CD14-positive monocyte (primary cell): Measurements from ENCODE around the gene ATOH8. TPM values are rescaled to one million over a fixed set of nuclear protein-coding genes. Genes with fewer than 3 reads are reported as not detected.

Source experiments
- DNase-seq, 3 donors: peaks; one replicate each; pipeline ENCODE4 v3.0.0-alpha.2; 2011 to 2022
- H2AFZ ChIP-seq: 2 replicates; pipeline ENCODE4 v1.6.0; 2012; ENCODE audit warnings: mild to moderate bottlenecking, low read depth, low read length, inconsistent platforms; ENCODE audit not compliant: insufficient read depth, poor library complexity, severe bottlenecking
- H3K27ac ChIP-seq, 2 donors: 1 replicate in 1 of 2; 2 replicates in 1 of 2; pipeline ENCODE4 v1.5.1; 2012 to 2013; ENCODE audit warnings: low read length in 2 of 2, control low read depth in 1 of 2, inconsistent platforms in 1 of 2, low read depth in 1 of 2, mild to moderate bottlenecking in 1 of 2
- H3K27me3 ChIP-seq, 2 donors: one replicate each; pipeline versions ENCODE4 v1.6.0 to v1.6.1; 2011 to 2013; ENCODE audit warnings: low read length in 2 of 2; ENCODE audit not compliant: control insufficient read depth in 2 of 2, insufficient read depth in 2 of 2
- H3K36me3 ChIP-seq, 2 donors: replicated peaks in 1 of 2; 1 replicate in 1 of 2; 2 replicates in 1 of 2; pipeline versions ENCODE4 v1.5.1 to v1.6.1; 2012 to 2013; ENCODE audit warnings: low read length in 2 of 2, control low read depth in 1 of 2, inconsistent platforms in 1 of 2, mild to moderate bottlenecking in 1 of 2; ENCODE audit not compliant: insufficient read depth in 2 of 2, control insufficient read depth in 1 of 2
- H3K4me1 ChIP-seq, 2 donors: 1 replicate in 1 of 2; 2 replicates in 1 of 2; pipeline versions ENCODE4 v1.5.1 to v1.6.1; 2012 to 2013; ENCODE audit warnings: low read length in 2 of 2, control low read depth in 1 of 2, inconsistent platforms in 1 of 2, mild to moderate bottlenecking in 1 of 2, moderate library complexity in 1 of 2; ENCODE audit not compliant: insufficient read depth in 2 of 2, control insufficient read depth in 1 of 2
- H3K4me2 ChIP-seq: replicated peaks from 2 replicates; pipeline ENCODE3; 2012; ENCODE audit warnings: low read length, moderate library complexity, mild to moderate bottlenecking; ENCODE audit not compliant: poor library complexity, severe bottlenecking; ENCODE audit errors: extremely low read depth
- H3K4me3 ChIP-seq, 3 experiments: fragments of 200-600 bp in 1 of 3; sonication (generic) in 1 of 3; replicated peaks in 1 of 3; 1 replicate in 2 of 3; 2 replicates in 1 of 3; pipeline ENCODE4 v1.5.1; 2011 to 2013; ENCODE audit warnings: low read length in 3 of 3, mild to moderate bottlenecking in 3 of 3, control low read depth in 2 of 3, low read depth in 2 of 3, inconsistent platforms in 1 of 3, moderate library complexity in 1 of 3
- H3K79me2 ChIP-seq: 2 replicates; pipeline ENCODE4 v1.6.0; 2012; ENCODE audit warnings: mild to moderate bottlenecking, control low read depth, inconsistent platforms, low read length, moderate library complexity; ENCODE audit not compliant: insufficient read depth
- H3K9ac ChIP-seq: 2 replicates; pipeline ENCODE4 v1.6.0; 2017; ENCODE audit warnings: low read length, mild to moderate bottlenecking; ENCODE audit not compliant: insufficient read depth, poor library complexity, severe bottlenecking
- H3K9me3 ChIP-seq, 2 donors: replicated peaks in 1 of 2; 1 replicate in 1 of 2; 2 replicates in 1 of 2; pipeline versions ENCODE4 v1.5.1 to v1.6.1; 2012 to 2013; ENCODE audit warnings: low read length in 2 of 2, control low read depth in 1 of 2; ENCODE audit not compliant: control insufficient read depth in 1 of 2, insufficient read depth in 1 of 2
- H4K20me1 ChIP-seq: 2 replicates; pipeline ENCODE4 v1.6.0; 2012; ENCODE audit warnings: mild to moderate bottlenecking, low read length, control low read depth, moderate library complexity; ENCODE audit not compliant: insufficient read depth
- H3K27ac Mint-ChIP-seq, 7 donors: one replicate each; pipeline ENCODE4 v1.8.0; 2020; ENCODE audit warnings: mild to moderate bottlenecking in 7 of 7, mixed read lengths in 7 of 7, moderate library complexity in 6 of 7, inconsistent platforms in 2 of 7
- H3K27me3 Mint-ChIP-seq, 3 donors: one replicate each; pipeline ENCODE4 v1.8.0; 2021 to 2022; ENCODE audit warnings: low read depth in 3 of 3, mild to moderate bottlenecking in 3 of 3, mixed read lengths in 3 of 3, moderate library complexity in 3 of 3, inconsistent platforms in 1 of 3
- H3K36me3 Mint-ChIP-seq, 2 donors: one replicate each; pipeline ENCODE4 v1.8.0; 2020; ENCODE audit warnings: mixed read lengths in 2 of 2, inconsistent platforms in 1 of 2, mild to moderate bottlenecking in 1 of 2
- H3K4me1 Mint-ChIP-seq: one replicate; pipeline ENCODE4 v1.8.0; 2020; ENCODE audit warnings: mild to moderate bottlenecking, mixed read lengths
- H3K4me3 Mint-ChIP-seq, 2 donors: one replicate each; pipeline ENCODE4 v1.8.0; 2020; ENCODE audit warnings: mild to moderate bottlenecking in 2 of 2, mixed read lengths in 2 of 2, moderate library complexity in 1 of 2
- H3K9me3 Mint-ChIP-seq, 7 donors: one replicate each; pipeline ENCODE4 v1.8.0; 2020 to 2022; ENCODE audit warnings: mixed read lengths in 7 of 7, mild to moderate bottlenecking in 6 of 7, moderate library complexity in 6 of 7, inconsistent platforms in 2 of 7
- CTCF ChIP-seq: fragments of 200-600 bp; IDR thresholded peaks from one replicate; pipeline ENCODE4 v1.8.0; 2022; ENCODE audit warnings: antibody characterized with exemption, mild to moderate bottlenecking
- WGBS: methylation state at CpG from one replicate; pipeline ENCODE4 v1.1.5; 2013; ENCODE audit warnings: missing lambda C conversion rate; ENCODE audit not compliant: insufficient coverage; 5-methylcytosine and 5-hydroxymethylcytosine counted together
- intact Hi-C, 2 donors: fragments of 100-400 bp; cut with micrococcal nuclease; formaldehyde crosslinking; loops; one replicate each; pipeline versions ENCODE4 v1.15.0 to v1.15.1; 2023
- polyA plus RNA-seq, 3 donors: library from polyadenylated mRNA; depleted of rRNA in 1 of 3; unstranded in 2 of 3; stranded (reverse) in 1 of 3; fragments of 300-500 nt in 2 of 3; fragments of >200 nt in 1 of 3; fragmentation: Illumina TruSeq in 2 of 3; gene quantifications; 1 replicate in 2 of 3; 2 replicates in 1 of 3; pipeline ENCODE4 v1.2.3, GENCODE V29; 2012 to 2021

ATOH8 gene
- polyA plus RNA-seq, 3 donors, result 2.0 to 3.9 (median 2.1) TPM

GRCh38 chr2:85783796-85784195, 30.0 kb downstream of the ATOH8 start:
- intact Hi-C loops, result no loop called here

GRCh38 chr2:85784474-85784986, 30.7 kb downstream of the ATOH8 start:
- no peaks in the 10 kb centered on the region for H3K79me2 ChIP-seq
- intact Hi-C loops, result no loop called here

More at GRCh38 chr2:85783796-85784195, 30.0 kb downstream of the ATOH8 start:
- Histone ChIP-seq H3K27ac (no peak overlapping the region), H3K27me3 (peaks cover 0 to 8% of the 10 kb centered on the region in 2 donors), H3K9me3 (no peaks in the 10 kb centered on the region), H4K20me1 (no peaks in the 10 kb centered on the region), H3K4me3 (no peak overlapping the region), H3K36me3 (no peaks in the 10 kb centered on the region), H2AFZ (no peak overlapping the region), H3K9ac (no peak overlapping the region), H3K79me2 (no peaks in the 10 kb centered on the region), H3K4me1 (peaks cover 16 to 22% of the 10 kb centered on the region in 2 donors), H3K4me2 (no peak overlapping the region)
- Mint-ChIP-seq H3K9me3 (peaks cover 0 to 3% (median 0%) of the 10 kb centered on the region in 7 donors), H3K4me1 (peaks cover 32% of the 10 kb centered on the region), H3K27me3 (peaks cover 8 to 23% (median 22%) of the 10 kb centered on the region in 3 donors), H3K4me3 (no peak overlapping the region), H3K27ac (no peak overlapping the region), H3K36me3 (peaks cover 11 to 15% of the 10 kb centered on the region in 2 donors)
- no peak for TF ChIP-seq CTCF
- WGBS, result 100% methylated on average over 3 of the region's 7 CpGs
- no peak for DNase-seq

More at GRCh38 chr2:85784474-85784986, 30.7 kb downstream of the ATOH8 start:
- peaks cover 11% of the 10 kb centered on the region in 2 donors for H3K36me3 Mint-ChIP-seq
- H3K4me3 Mint-ChIP-seq, result peak overlapping the region in 1 of 2 donors; percentile 42
- peaks cover 8 to 26% (median 23%) of the 10 kb centered on the region in 3 donors for H3K27me3 Mint-ChIP-seq
- peaks cover 0 to 3% (median 0%) of the 10 kb centered on the region in 7 donors for H3K9me3 Mint-ChIP-seq
- TF ChIP-seq CTCF, result no peak
- H2AFZ ChIP-seq, result no peak overlapping the region
- H4K20me1 ChIP-seq, result no peaks in the 10 kb centered on the region
- H3K9ac ChIP-seq, result no peak overlapping the region
- peaks cover 0 to 8% of the 10 kb centered on the region in 2 donors for H3K27me3 ChIP-seq
- H3K4me2 ChIP-seq, result no peak overlapping the region
- H3K4me1 Mint-ChIP-seq, result peaks cover 26% of the 10 kb centered on the region
- 75% methylated on average over 2 of the region's 6 CpGs for WGBS
- H3K36me3 ChIP-seq, result no peaks in the 10 kb centered on the region
- no peak overlapping the region for H3K27ac ChIP-seq
- H3K4me3 ChIP-seq, result no peak overlapping the region
- peaks cover 12 to 15% of the 10 kb centered on the region in 2 donors for H3K4me1 ChIP-seq
- no peaks in the 10 kb centered on the region for H3K9me3 ChIP-seq
- no peak overlapping the region for H3K27ac Mint-ChIP-seq
- no peak for DNase-seq
